ENCODE results near the gene RPLP2.

- TF ChIP-seq CTCF (IDR thresholded peaks at IDR 0.05; ENCODE audit: low read length) (no peak), EZH2phosphoT487 (IDR thresholded peaks at IDR 0.05; ENCODE audit: low read length) (no peak), EZH2 (optimal IDR thresholded peaks at IDR 0.05; ENCODE audit: low read depth, low read length) (no peak)
Observed at GRCh38 chr11:838441-839279, 28.9 kb downstream of the RPLP2 start.
